OCI-LY1 (cell line): Measurements from ENCODE around the gene AKAP13.

Experiments used
- H2AFZ ChIP-seq: fragments of 200-600 bp; sonication (generic), shearing (Covaris generic); 2 replicates; pipeline ENCODE4 v1.6.0; 2014; ENCODE audit warnings: antibody characterized with exemption, mild to moderate bottlenecking, low read length
- H3F3A ChIP-seq: fragments of 200-600 bp; sonication (generic), shearing (Covaris generic); 2 replicates; pipeline ENCODE4 v1.6.0; 2014; ENCODE audit warnings: mild to moderate bottlenecking, antibody characterized with exemption, low read length, moderate library complexity; ENCODE audit not compliant: insufficient read depth
- H3K27ac ChIP-seq: fragments of 200-600 bp; sonication (generic); 2 replicates; pipeline ENCODE4 v1.5.1; 2014; ENCODE audit warnings: low read length, mixed run types, mild to moderate bottlenecking, low read depth; ENCODE audit not compliant: poor library complexity, severe bottlenecking
- H3K27me3 ChIP-seq: fragments of 200-600 bp; sonication (generic); 2 replicates; pipeline ENCODE4 v1.6.0; 2014; ENCODE audit warnings: antibody characterized with exemption, mild to moderate bottlenecking, low read length, moderate library complexity; ENCODE audit not compliant: insufficient read depth
- H3K36me3 ChIP-seq: fragments of 200-600 bp; sonication (generic); 2 replicates; pipeline ENCODE4 v1.6.1; 2014; ENCODE audit warnings: mild to moderate bottlenecking, antibody characterized with exemption, low read length, moderate library complexity, mixed read lengths; ENCODE audit not compliant: insufficient read depth
- H3K4me1 ChIP-seq: fragments of 200-600 bp; sonication (generic); 2 replicates; pipeline ENCODE4 v1.5.1; 2014; ENCODE audit warnings: mild to moderate bottlenecking, low read length, moderate library complexity; ENCODE audit not compliant: insufficient read depth, severe bottlenecking
- H3K4me2 ChIP-seq: fragments of 200-600 bp; sonication (generic), shearing (Covaris generic); 2 replicates; pipeline ENCODE4 v1.6.1; 2014; ENCODE audit warnings: low read length
- H3K4me3 ChIP-seq: fragments of 200-600 bp; sonication (generic); 2 replicates; pipeline ENCODE4 v1.5.1; 2014; ENCODE audit warnings: low read length, low read depth, mild to moderate bottlenecking, mixed read lengths; ENCODE audit not compliant: poor library complexity, severe bottlenecking
- H3K79me2 ChIP-seq: fragments of 200-600 bp; shearing (Covaris generic); 2 replicates; pipeline ENCODE4 v1.6.1; 2016; ENCODE audit warnings: mixed run types, low read length, mixed read lengths; ENCODE audit not compliant: insufficient read depth
- H3K9ac ChIP-seq: fragments of 200-600 bp; sonication (generic), shearing (Covaris generic); 2 replicates; pipeline ENCODE4 v1.6.1; 2014; ENCODE audit warnings: mild to moderate bottlenecking, low read length, mixed read lengths
- H3K9me2 ChIP-seq: fragments of 200-600 bp; sonication (generic), shearing (Covaris generic); 2 replicates; pipeline ENCODE4 v1.6.1; 2014; ENCODE audit warnings: low read depth, mild to moderate bottlenecking, low read length, mixed read lengths
- H3K9me3 ChIP-seq: fragments of 200-600 bp; shearing (Covaris generic); 2 replicates; pipeline ENCODE4 v1.6.1; 2014; ENCODE audit warnings: low read length, mixed read lengths
- H4K20me1 ChIP-seq: fragments of 200-600 bp; sonication (generic), shearing (Covaris generic); 2 replicates; pipeline ENCODE4 v1.6.0; 2016; ENCODE audit warnings: mild to moderate bottlenecking, low read length; ENCODE audit not compliant: insufficient read depth
- CTCF ChIP-seq: fragments of 200-600 bp; sonication (generic), shearing (Covaris generic); IDR thresholded peaks from 2 replicates; pipeline ENCODE4 v1.5.1; 2017; ENCODE audit warnings: mild to moderate bottlenecking, antibody characterized with exemption, low read length, moderate library complexity, mixed read lengths
- EZH2 ChIP-seq: fragments of 200-600 bp; sonication (generic), shearing (Covaris generic); IDR thresholded peaks from 2 replicates; pipeline ENCODE4 v1.8.0; 2017; ENCODE audit warnings: borderline replicate concordance, mixed run types, mild to moderate bottlenecking, antibody characterized with exemption, low read length, moderate library complexity, mixed read lengths

Gene AKAP13

GRCh38 chr15:85354461-85354860 is 25.9 kb upstream of the AKAP13 start:
- Histone ChIP-seq H3K4me2 (no peak overlapping the region), H3K9ac (no peak overlapping the region), H3K9me2 (no peaks in the 10 kb centered on the region), H3K79me2 (no peaks in the 10 kb centered on the region), H3K9me3 (0 out of 2 replicates have a peak, but pooled peaks cover 4% of the 10 kb centered on the region), H3K27me3 (no peaks in the 10 kb centered on the region), H3K36me3 (no peaks in the 10 kb centered on the region), H3K4me1 (no peaks in the 10 kb centered on the region), H4K20me1 (no peaks in the 10 kb centered on the region), H2AFZ (no peak overlapping the region), H3F3A (no peaks in the 10 kb centered on the region), H3K4me3 (no peak overlapping the region), H3K27ac (no peak overlapping the region)
- TF ChIP-seq EZH2: no peak
- TF ChIP-seq CTCF: no peak

GRCh38 chr15:85354948-85355347 is 25.5 kb upstream of the AKAP13 start:
- Histone ChIP-seq H3K4me2 (no peak overlapping the region), H3K27ac (no peak overlapping the region), H3K36me3 (no peaks in the 10 kb centered on the region), H3F3A (no peaks in the 10 kb centered on the region), H3K27me3 (no peaks in the 10 kb centered on the region), H4K20me1 (no peaks in the 10 kb centered on the region), H3K4me3 (no peak overlapping the region), H3K9me2 (no peaks in the 10 kb centered on the region), H3K79me2 (no peaks in the 10 kb centered on the region), H2AFZ (no peak overlapping the region), H3K9me3 (0 out of 2 replicates have a peak, but pooled peaks cover 4% of the 10 kb centered on the region), H3K4me1 (no peaks in the 10 kb centered on the region), H3K9ac (no peak overlapping the region)
- TF ChIP-seq CTCF: no peak
- TF ChIP-seq EZH2: no peak

GRCh38 chr15:85356276-85356675 is 24.1 kb upstream of the AKAP13 start:
- Histone ChIP-seq H4K20me1 (no peaks in the 10 kb centered on the region), H3K27me3 (no peaks in the 10 kb centered on the region), H2AFZ (no peak overlapping the region), H3K4me3 (no peak overlapping the region), H3K36me3 (no peaks in the 10 kb centered on the region), H3K9me2 (no peaks in the 10 kb centered on the region), H3F3A (no peaks in the 10 kb centered on the region), H3K9ac (no peak overlapping the region), H3K27ac (no peak overlapping the region), H3K4me2 (no peak overlapping the region), H3K4me1 (peaks cover 5% of the 10 kb centered on the region), H3K9me3 (0 out of 2 replicates have a peak, but pooled peaks cover 4% of the 10 kb centered on the region), H3K79me2 (no peaks in the 10 kb centered on the region)
- TF ChIP-seq CTCF: no peak
- no peak for TF ChIP-seq EZH2
